Activated CD8-positive, alpha-beta memory T cell treated with anti-CD3 and anti-CD28 coated beads, Interleukin-2, amount 50 U/mL, for 4 hours (primary cell): ENCODE data around the gene DOK4.

Experiments
- DNase-seq: peaks from one replicate; pipeline ENCODE4 v3.0.0-alpha.2; 2020

The DOK4 gene

GRCh38 chr16:57485916-57486857 lies at the start of gene DOK4:
TSS of gene DOK4 (minus strand) at chr16:57486493. CDS start at chr16:57479507, 6,986 bp downstream.
- DNase-seq = peak; percentile 84

GRCh38 chr16:57535680-57536305 lies 49.5 kb upstream of the DOK4 start:
- peak; percentile 94 for DNase-seq

- DNase-seq = no peak
Observed at GRCh38 chr16:57534881-57535658, 48.8 kb upstream of the DOK4 start.

- no peak for DNase-seq
Observed at GRCh38 chr16:57534337-57534880, 48.1 kb upstream of the DOK4 start.

- no peak for DNase-seq
Observed at GRCh38 chr16:57533431-57534336, 47.4 kb upstream of the DOK4 start.

GRCh38 chr16:57532266-57532625 lies 46.0 kb upstream of the DOK4 start:
- no peak for DNase-seq

GRCh38 chr16:57531635-57532265 lies 45.5 kb upstream of the DOK4 start:
- no peak for DNase-seq

GRCh38 chr16:57531253-57531575 lies 44.9 kb upstream of the DOK4 start:
- no peak for DNase-seq

GRCh38 chr16:57530522-57531252 lies 44.4 kb upstream of the DOK4 start:
- DNase-seq = no peak

GRCh38 chr16:57530104-57530521 lies 43.8 kb upstream of the DOK4 start:
- peak; percentile 78 for DNase-seq

GRCh38 chr16:57529391-57530103 lies 43.3 kb upstream of the DOK4 start:
- DNase-seq = no peak

- DNase-seq = no peak
Observed at GRCh38 chr16:57528499-57529390, 42.5 kb upstream of the DOK4 start.

- no peak for DNase-seq
Observed at GRCh38 chr16:57527610-57528360, 41.5 kb upstream of the DOK4 start.

- DNase-seq = no peak
Observed at GRCh38 chr16:57527027-57527426, 40.7 kb upstream of the DOK4 start.

- no peak for DNase-seq
Observed at GRCh38 chr16:57526498-57526897, 40.2 kb upstream of the DOK4 start.

GRCh38 chr16:57525761-57526160 lies 39.5 kb upstream of the DOK4 start:
- no peak for DNase-seq

- no peak for DNase-seq
Observed at GRCh38 chr16:57522960-57523359, 36.7 kb upstream of the DOK4 start.

- DNase-seq = peak; percentile 86
Observed at GRCh38 chr16:57519796-57520360, 33.6 kb upstream of the DOK4 start.
